Bronchial epithelial cell (primary cell): ENCODE measurements around the gene CPZ. TPM values are rescaled to one million over a fixed set of nuclear protein-coding genes. Genes with fewer than 3 reads are reported as not detected.

Experiments used
- DNase-seq: peaks from one replicate; pipeline ENCODE4 v3.0.0-alpha.2; 2010; ENCODE audit warnings: low read depth
- FAIRE-seq: peaks from 2 replicates; lab custom pipeline; 2011; peaks lifted over from hg19 to GRCh38; lab: Jason Lieb, UNC
- H3K27me3 ChIP-seq: 2 replicates; pipeline ENCODE4 v1.5.1; 2011; ENCODE audit warnings: low read length; ENCODE audit not compliant: control insufficient read depth, insufficient read depth
- H3K36me3 ChIP-seq: 2 replicates; pipeline ENCODE4 v1.5.1; 2011; ENCODE audit warnings: low read length; ENCODE audit not compliant: control insufficient read depth, insufficient read depth
- H3K4me3 ChIP-seq: 2 replicates; pipeline ENCODE4 v1.5.1; 2011; ENCODE audit warnings: mild to moderate bottlenecking, low read depth, low read length, control low read depth
- total RNA-seq: library from RNA; depleted of rRNA; stranded (reverse); fragments of >200 nt; gene quantifications from 2 replicates; pipeline ENCODE4 v1.2.1, GENCODE V29; 2014
- TF ChIP-seq, protein P1 (sequence below): IDR thresholded peaks from 2 replicates; pipeline ENCODE4 v1.5.1; 2011; ENCODE audit warnings: mild to moderate bottlenecking, moderate library complexity, low read length, control low read depth, inconsistent platforms; ENCODE audit not compliant: insufficient read depth, severe bottlenecking

CPZ gene
- total RNA-seq, 1 donor from 2014 or later: 0.26 TPM

DNA sequence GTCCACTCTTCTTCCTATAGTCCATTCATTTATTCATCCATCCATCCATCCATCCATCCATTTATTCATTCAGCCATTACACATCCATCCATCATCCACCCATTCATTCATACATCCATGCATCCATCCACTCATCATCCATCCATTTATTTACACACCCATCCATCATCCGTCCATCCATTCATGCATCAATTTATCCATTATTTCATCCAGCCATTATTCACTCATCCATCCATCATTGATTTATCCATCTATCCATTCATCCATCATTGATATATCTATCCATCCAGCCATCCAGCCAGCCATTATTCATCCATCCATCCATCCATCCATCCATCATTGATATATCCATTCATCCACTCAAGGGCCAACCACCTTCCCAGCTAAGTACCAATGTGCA lies 12.7 kb downstream of the CPZ start:
- Histone ChIP-seq H3K4me3 (no peak overlapping the region), H3K36me3 (no peaks in the 10 kb centered on the region), H3K27me3 (no peaks in the 10 kb centered on the region)
- DNase-seq (no peak), FAIRE-seq (peak; percentile 73)
- TF ChIP-seq, protein P1, sequence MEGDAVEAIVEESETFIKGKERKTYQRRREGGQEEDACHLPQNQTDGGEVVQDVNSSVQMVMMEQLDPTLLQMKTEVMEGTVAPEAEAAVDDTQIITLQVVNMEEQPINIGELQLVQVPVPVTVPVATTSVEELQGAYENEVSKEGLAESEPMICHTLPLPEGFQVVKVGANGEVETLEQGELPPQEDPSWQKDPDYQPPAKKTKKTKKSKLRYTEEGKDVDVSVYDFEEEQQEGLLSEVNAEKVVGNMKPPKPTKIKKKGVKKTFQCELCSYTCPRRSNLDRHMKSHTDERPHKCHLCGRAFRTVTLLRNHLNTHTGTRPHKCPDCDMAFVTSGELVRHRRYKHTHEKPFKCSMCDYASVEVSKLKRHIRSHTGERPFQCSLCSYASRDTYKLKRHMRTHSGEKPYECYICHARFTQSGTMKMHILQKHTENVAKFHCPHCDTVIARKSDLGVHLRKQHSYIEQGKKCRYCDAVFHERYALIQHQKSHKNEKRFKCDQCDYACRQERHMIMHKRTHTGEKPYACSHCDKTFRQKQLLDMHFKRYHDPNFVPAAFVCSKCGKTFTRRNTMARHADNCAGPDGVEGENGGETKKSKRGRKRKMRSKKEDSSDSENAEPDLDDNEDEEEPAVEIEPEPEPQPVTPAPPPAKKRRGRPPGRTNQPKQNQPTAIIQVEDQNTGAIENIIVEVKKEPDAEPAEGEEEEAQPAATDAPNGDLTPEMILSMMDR: no peak

DNA sequence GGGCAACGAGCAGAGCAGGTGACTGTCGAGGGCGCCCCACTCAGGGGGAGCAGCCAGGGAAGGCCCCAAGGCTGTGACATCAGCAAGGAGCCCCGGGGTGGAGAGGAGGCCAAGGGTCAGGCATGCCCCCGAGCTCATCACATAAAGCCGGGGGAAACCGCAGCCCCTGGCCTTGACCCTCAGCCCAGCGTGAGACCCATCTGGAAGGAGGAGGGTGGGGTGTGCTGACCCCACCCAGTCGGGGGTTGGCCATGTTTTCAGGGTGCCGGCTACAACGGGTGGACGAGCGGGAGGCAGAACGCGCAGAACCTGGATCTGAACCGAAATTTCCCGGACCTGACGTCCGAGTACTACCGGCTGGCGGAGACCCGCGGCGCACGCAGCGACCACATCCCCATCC lies 13.9 kb downstream of the CPZ start:
- FAIRE-seq (no peak), DNase-seq (no peak)
- H3K27me3 ChIP-seq: no peaks in the 10 kb centered on the region
- TF ChIP-seq, protein P1: no peak
- no peak overlapping the region for H3K4me3 ChIP-seq
- no peaks in the 10 kb centered on the region for H3K36me3 ChIP-seq

DNA sequence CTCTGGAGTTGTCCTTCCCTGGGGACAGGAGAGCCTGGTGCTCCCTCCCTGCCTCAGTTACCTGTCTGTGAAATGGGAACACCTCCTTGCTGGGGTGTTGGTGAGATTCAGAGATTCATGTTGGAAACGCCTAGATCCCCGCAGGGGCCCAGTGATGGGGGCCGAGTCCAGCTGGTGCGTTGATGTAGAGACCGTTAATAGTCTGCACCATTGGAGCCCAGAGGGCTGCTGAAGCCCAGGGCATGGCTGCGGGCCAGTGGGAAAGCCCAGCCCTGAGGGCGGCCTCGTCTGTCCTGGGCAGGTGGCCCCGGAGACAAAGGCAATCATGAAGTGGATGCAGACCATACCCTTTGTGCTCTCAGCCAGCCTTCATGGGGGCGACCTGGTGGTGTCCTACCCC lies 14.4 kb downstream of the CPZ start:
- H3K36me3 ChIP-seq: no peaks in the 10 kb centered on the region
- H3K4me3 ChIP-seq: no peak overlapping the region
- TF ChIP-seq, protein P1: no peak
- no peaks in the 10 kb centered on the region for H3K27me3 ChIP-seq
- FAIRE-seq (no peak), DNase-seq (no peak)

DNA sequence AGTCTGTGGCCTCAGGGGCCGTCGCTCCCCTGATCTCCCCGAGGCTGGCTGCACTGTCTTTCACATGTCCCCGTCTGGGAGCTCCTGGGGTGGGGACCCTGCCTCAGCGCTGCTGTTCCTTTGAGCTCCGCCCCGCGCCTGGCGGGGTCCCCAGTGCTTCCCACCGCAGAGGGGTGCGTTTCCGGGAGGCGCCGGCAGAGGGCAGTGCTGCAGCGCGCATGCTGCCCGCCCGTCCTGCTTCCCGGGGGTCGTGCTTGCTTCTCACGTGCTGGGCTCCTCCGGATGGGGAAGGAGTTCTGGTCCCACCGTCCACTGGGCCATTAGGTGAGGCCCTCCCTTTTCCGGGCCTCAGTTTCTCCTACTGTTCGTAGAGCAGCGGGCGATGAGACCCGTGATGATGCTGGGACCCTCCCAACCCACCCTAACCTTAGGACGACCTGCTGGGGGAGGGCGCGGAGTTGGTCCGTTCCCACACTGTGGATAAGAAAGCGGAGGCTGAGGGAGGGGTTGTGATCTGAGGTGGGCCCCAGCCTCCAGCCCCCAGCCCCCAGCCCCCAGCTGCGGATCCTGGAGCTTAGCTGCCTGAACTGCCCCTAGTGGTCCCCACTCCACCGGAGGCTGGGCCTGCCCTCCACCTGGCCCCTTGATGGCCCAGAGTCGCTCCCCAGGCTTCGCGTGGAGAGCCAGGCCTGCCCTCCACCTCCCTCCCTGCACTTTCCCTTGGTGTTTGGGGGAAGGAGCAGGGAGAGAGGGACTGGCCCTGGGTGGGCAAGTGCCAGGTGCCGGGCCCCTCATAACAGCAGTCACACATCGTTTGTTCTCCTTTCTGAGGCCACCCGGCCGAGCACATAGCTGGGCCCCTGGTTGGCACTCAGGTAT lies 15.3 kb downstream of the CPZ start:
- Histone ChIP-seq H3K36me3 (no peaks in the 10 kb centered on the region), H3K4me3 (no peak overlapping the region), H3K27me3 (no peaks in the 10 kb centered on the region)
- FAIRE-seq: no peak
- no peak for DNase-seq
- TF ChIP-seq, protein P1: peak; percentile 97

DNA sequence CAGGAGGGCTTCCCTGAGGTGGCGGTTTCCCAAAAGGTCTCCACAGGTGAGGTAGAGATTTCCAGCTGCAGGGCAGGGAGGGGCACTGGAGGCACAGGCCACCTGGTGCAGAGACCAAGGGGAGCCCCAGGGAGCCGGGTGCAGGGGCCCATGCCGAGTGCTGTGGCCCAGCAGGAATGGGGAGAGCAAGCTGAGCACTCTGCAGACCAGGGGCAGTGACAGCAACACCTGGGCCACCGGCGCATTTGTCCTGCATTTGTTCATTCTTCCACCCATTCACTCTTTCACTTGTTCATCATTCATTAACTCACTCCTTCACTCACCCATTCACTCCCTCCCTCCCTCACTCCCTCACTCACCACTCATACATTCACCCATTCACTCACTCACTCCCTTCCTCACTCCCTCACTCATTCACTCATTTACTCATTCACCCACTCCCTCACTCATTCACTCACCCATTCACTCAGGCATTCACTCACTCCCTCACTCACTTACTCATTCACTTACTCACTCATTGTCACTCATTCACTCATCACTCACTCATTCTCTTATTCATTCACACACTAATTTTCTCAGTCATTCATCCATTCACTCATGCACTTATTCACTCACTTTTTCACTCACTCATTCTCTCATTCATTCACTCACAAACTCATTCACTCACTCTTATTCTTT lies 16.3 kb downstream of the CPZ start:
- DNase-seq (no peak), FAIRE-seq (no peak)
- TF ChIP-seq, protein P1: no peak
- H3K27me3 ChIP-seq: no peaks in the 10 kb centered on the region
- H3K36me3 ChIP-seq: no peaks in the 10 kb centered on the region
- H3K4me3 ChIP-seq: no peak overlapping the region
